ENCODE data around the gene STAP1. TPM values are rescaled to one million over a fixed set of nuclear protein-coding genes. Genes with fewer than 3 reads are reported as not detected.
A peak's percentile ranks its signal among the peaks of the same experiment; 100 is the strongest.

Gene STAP1
- total and polyA plus RNA-seq, 2 of the 8 experiments (the other 6 are each of a cell fraction or from before 2014, with no cell fraction given), result not detected

GRCh38 chr4:67546004-67546356 lies 12.5 kb upstream of the STAP1 start:
- no peak for FAIRE-seq

More at GRCh38 chr4:67546004-67546356, 12.5 kb upstream of the STAP1 start:
- no peak overlapping the region for H2BK120ac ChIP-seq (replicated peaks; ENCODE audit: low read depth, low read length)
- H4K20me1 ChIP-seq (replicated peaks in 1 of 2; ENCODE audit: control insufficient read depth in 1 of 2, insufficient read depth in 2 of 2, low read length in 2 of 2), result no peaks in the 10 kb centered on the region
- CTCF ChIA-PET (ENCODE audit: partially characterized antibody), result interaction anchor here (1.2 kb wide), 1 partner anchor 28 kb away, joined by 3 read pairs; no protein-coding TSS in a partner anchor
- peaks cover 0 to 35% of the 10 kb centered on the region in 2 experiments; a peak in 2 of 4 replicates for H3K79me2 ChIP-seq (ENCODE audit: control insufficient read depth in 1 of 2, insufficient read depth in 2 of 2, low read length in 2 of 2)
- H3K56ac ChIP-seq (replicated peaks; ENCODE audit: insufficient read length, low read depth, low read length), result no peak overlapping the region
- H2BK20ac ChIP-seq (ENCODE audit: low read length), result no peak overlapping the region
- H3K4ac ChIP-seq (replicated peaks; ENCODE audit: insufficient read length, low read depth, low read length), result no peak overlapping the region
- peak overlapping the region; percentile 56 to 64 for H3K4me2 ChIP-seq (ENCODE audit: insufficient read depth in 1 of 2, low read depth in 2 of 2, low read length in 2 of 2)
- no peaks in the 10 kb centered on the region for H3K79me1 ChIP-seq (ENCODE audit: low read depth, low read length)
- no peak overlapping the region for H4K8ac ChIP-seq (ENCODE audit: extremely low read depth, insufficient read depth, low read length)
- H3K4me3 ChIP-seq (ENCODE audit: extremely low read depth in 1 of 4, insufficient read depth in 2 of 4, low read depth in 3 of 4, low read length in 4 of 4), result peak overlapping the region; percentile 1 to 89 (median 59); a peak in 7 of 8 replicates
- TF ChIP-seq SUZ12 (IDR thresholded peaks at IDR 0.05; ENCODE audit: low read length) (no peak), RXRA (IDR thresholded peaks at IDR 0.05; ENCODE audit: insufficient read depth, low read depth, low read length) (no peak), ASH2L (IDR thresholded peaks at IDR 0.05; ENCODE audit: low read length) (no peak)
- H2AK5ac ChIP-seq (ENCODE audit: low read depth, low read length), result no peak overlapping the region
- no peak overlapping the region for H3K23ac ChIP-seq (ENCODE audit: insufficient read length)
- H2BK5ac ChIP-seq (ENCODE audit: low read depth, low read length), result no peak overlapping the region
- H3K23me2 ChIP-seq (ENCODE audit: low read depth, low read length), result no peaks in the 10 kb centered on the region
- no peak overlapping the region for H3K14ac ChIP-seq (ENCODE audit: insufficient read length)
- no peaks in the 10 kb centered on the region for H3K27me3 ChIP-seq (replicated peaks in 1 of 4; ENCODE audit: control insufficient read depth in 3 of 4, extremely low read depth in 1 of 4, insufficient read depth in 3 of 4, low read length in 3 of 4)
- H4K5ac ChIP-seq (ENCODE audit: insufficient read length, low read depth, low read length), result no peak overlapping the region
- H3K18ac ChIP-seq (ENCODE audit: extremely low read depth, low read length), result no peak overlapping the region
- no peaks in the 10 kb centered on the region for H3K9me3 ChIP-seq (ENCODE audit: insufficient read depth in 2 of 2, low read depth in 1 of 2, low read length in 1 of 2)
- WGBS, 2 experiments (ENCODE audit: extremely low coverage in 1 of 2, insufficient coverage in 1 of 2, insufficient read length in 1 of 2, insufficient replicate concordance in 2 of 2, low coverage in 1 of 2, low lambda C conversion rate in 2 of 2, missing lambda C conversion rate in 1 of 2), result 45% methylated on average over 4 of the region's 4 CpGs; no CpG with 5 or more reads in 1 of the 2 experiments
- no peak overlapping the region for H4K91ac ChIP-seq (replicated peaks; ENCODE audit: insufficient read length, low read length)
- H3K9ac ChIP-seq (replicated peaks in 1 of 4; ENCODE audit: extremely low read depth in 1 of 4, low read depth in 3 of 4, low read length in 3 of 4), result no peak overlapping the region; a peak in 1 of 7 replicates
- H2BK12ac ChIP-seq (ENCODE audit: low read depth, low read length), result no peak overlapping the region
- H2AFZ ChIP-seq (ENCODE audit: low read length), result 0 out of 2 replicates have a peak overlapping the region, but pooled peaks have one; percentile 79
- peaks cover 0 to 12% (median 1%) of the 10 kb centered on the region in 4 experiments; a peak in 2 of 8 replicates for H3K36me3 ChIP-seq (ENCODE audit: control insufficient read depth in 2 of 4, insufficient read depth in 4 of 4, low read length in 3 of 4)
- H3K27ac ChIP-seq (ENCODE audit: low read depth, low read length), result no peak overlapping the region
- no peaks in the 10 kb centered on the region for H3K4me1 ChIP-seq (replicated peaks in 1 of 4; ENCODE audit: control insufficient read depth in 3 of 4, insufficient read depth in 4 of 4, low read length in 3 of 4)
- no peak overlapping the region for H2BK15ac ChIP-seq (ENCODE audit: low read length)
- POLR2A ChIA-PET (ENCODE audit: partially characterized antibody), result interaction anchor here (0.6 to 2.0 kb wide), 3 partner anchors 16 to 48 kb away, joined by 3 to 5 read pairs (median 4); no protein-coding TSS in a partner anchor
- DNase-seq (ENCODE audit: low read depth in 1 of 2, low spot score in 2 of 2), result no peak

All from H1 (cell line).